HL-60 (cell line): ENCODE results near the gene TRIM29.

ENCODE experiments used
- DNase-seq, 2 experiments: peaks; one replicate each; pipeline ENCODE4 v3.0.0-alpha.2; 2010 to 2020; ENCODE audit warnings: low read depth in 1 of 2, low spot score in 1 of 2
- H3K27ac ChIP-seq: fragments of 250-450 bp; sonication (Bioruptor Pico); replicated peaks from 2 replicates; pipeline ENCODE4 v1.5.1; 2020; ENCODE audit warnings: mild to moderate bottlenecking, moderate library complexity
- H3K27me3 ChIP-seq: fragments of 250-450 bp; sonication (Bioruptor Pico); 2 replicates; pipeline ENCODE4 v1.5.1; 2021; ENCODE audit warnings: mild to moderate bottlenecking, moderate library complexity; ENCODE audit not compliant: insufficient read depth, poor library complexity, severe bottlenecking
- H3K4me3 ChIP-seq: replicated peaks from 2 replicates; pipeline ENCODE4 v1.5.1; 2011; ENCODE audit warnings: mild to moderate bottlenecking, control low read depth, low read length; ENCODE audit not compliant: insufficient read depth
- GABPA ChIP-seq: IDR thresholded peaks from 2 replicates; pipeline ENCODE4 v1.6.1; 2012; ENCODE audit warnings: low read depth
- POLR2AphosphoS5 ChIP-seq: IDR thresholded peaks from 2 replicates; pipeline ENCODE4 v1.6.1; 2012; ENCODE audit warnings: low read depth
- SPI1 ChIP-seq: IDR thresholded peaks from 2 replicates; pipeline ENCODE4 v1.6.1; 2012; ENCODE audit warnings: low read depth, mild to moderate bottlenecking, borderline replicate concordance
- long read RNA-seq: library from polyadenylated mRNA; unstranded; transcript quantifications from one replicate; pipeline ENCODE4 v2.0.0, GENCODE V29; 2020
- TF ChIP-seq, protein P1 (sequence below): IDR thresholded peaks from 2 replicates; pipeline ENCODE4 v1.6.1; 2012; ENCODE audit warnings: low read depth; ENCODE audit not compliant: insufficient replicate concordance
- TF ChIP-seq, protein P2 (sequence below): IDR thresholded peaks from one replicate; pipeline ENCODE4 v1.5.1; 2011; ENCODE audit warnings: low read length, control low read depth, inconsistent platforms; ENCODE audit not compliant: insufficient read depth

Gene TRIM29
- long read RNA-seq, partial matches to known transcripts = 0 of 1 reads
- long read RNA-seq, other reads (novel, unspliced or antisense) = 1 of 1 reads

GRCh38 chr11:120137611-120138521 lies at the start of gene TRIM29:
TRIM29 (minus strand) TSS chr11:120138113; CDS start chr11:120138031, 82 bp downstream.
- Histone ChIP-seq H3K27ac (no peak within 1 kb of the TSS), H3K4me3 (no peak within 1 kb of the TSS), H3K27me3 (peaks cover 2% of the 10 kb centered on the region)
- no peak for DNase-seq
- TF ChIP-seq POLR2AphosphoS5 = no peak
- TF ChIP-seq SPI1 = no peak
- TF ChIP-seq, protein P1, sequence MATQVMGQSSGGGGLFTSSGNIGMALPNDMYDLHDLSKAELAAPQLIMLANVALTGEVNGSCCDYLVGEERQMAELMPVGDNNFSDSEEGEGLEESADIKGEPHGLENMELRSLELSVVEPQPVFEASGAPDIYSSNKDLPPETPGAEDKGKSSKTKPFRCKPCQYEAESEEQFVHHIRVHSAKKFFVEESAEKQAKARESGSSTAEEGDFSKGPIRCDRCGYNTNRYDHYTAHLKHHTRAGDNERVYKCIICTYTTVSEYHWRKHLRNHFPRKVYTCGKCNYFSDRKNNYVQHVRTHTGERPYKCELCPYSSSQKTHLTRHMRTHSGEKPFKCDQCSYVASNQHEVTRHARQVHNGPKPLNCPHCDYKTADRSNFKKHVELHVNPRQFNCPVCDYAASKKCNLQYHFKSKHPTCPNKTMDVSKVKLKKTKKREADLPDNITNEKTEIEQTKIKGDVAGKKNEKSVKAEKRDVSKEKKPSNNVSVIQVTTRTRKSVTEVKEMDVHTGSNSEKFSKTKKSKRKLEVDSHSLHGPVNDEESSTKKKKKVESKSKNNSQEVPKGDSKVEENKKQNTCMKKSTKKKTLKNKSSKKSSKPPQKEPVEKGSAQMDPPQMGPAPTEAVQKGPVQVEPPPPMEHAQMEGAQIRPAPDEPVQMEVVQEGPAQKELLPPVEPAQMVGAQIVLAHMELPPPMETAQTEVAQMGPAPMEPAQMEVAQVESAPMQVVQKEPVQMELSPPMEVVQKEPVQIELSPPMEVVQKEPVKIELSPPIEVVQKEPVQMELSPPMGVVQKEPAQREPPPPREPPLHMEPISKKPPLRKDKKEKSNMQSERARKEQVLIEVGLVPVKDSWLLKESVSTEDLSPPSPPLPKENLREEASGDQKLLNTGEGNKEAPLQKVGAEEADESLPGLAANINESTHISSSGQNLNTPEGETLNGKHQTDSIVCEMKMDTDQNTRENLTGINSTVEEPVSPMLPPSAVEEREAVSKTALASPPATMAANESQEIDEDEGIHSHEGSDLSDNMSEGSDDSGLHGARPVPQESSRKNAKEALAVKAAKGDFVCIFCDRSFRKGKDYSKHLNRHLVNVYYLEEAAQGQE = no peak
- TF ChIP-seq GABPA = no peak
- TF ChIP-seq, protein P2, sequence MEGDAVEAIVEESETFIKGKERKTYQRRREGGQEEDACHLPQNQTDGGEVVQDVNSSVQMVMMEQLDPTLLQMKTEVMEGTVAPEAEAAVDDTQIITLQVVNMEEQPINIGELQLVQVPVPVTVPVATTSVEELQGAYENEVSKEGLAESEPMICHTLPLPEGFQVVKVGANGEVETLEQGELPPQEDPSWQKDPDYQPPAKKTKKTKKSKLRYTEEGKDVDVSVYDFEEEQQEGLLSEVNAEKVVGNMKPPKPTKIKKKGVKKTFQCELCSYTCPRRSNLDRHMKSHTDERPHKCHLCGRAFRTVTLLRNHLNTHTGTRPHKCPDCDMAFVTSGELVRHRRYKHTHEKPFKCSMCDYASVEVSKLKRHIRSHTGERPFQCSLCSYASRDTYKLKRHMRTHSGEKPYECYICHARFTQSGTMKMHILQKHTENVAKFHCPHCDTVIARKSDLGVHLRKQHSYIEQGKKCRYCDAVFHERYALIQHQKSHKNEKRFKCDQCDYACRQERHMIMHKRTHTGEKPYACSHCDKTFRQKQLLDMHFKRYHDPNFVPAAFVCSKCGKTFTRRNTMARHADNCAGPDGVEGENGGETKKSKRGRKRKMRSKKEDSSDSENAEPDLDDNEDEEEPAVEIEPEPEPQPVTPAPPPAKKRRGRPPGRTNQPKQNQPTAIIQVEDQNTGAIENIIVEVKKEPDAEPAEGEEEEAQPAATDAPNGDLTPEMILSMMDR = no peak

DNA sequence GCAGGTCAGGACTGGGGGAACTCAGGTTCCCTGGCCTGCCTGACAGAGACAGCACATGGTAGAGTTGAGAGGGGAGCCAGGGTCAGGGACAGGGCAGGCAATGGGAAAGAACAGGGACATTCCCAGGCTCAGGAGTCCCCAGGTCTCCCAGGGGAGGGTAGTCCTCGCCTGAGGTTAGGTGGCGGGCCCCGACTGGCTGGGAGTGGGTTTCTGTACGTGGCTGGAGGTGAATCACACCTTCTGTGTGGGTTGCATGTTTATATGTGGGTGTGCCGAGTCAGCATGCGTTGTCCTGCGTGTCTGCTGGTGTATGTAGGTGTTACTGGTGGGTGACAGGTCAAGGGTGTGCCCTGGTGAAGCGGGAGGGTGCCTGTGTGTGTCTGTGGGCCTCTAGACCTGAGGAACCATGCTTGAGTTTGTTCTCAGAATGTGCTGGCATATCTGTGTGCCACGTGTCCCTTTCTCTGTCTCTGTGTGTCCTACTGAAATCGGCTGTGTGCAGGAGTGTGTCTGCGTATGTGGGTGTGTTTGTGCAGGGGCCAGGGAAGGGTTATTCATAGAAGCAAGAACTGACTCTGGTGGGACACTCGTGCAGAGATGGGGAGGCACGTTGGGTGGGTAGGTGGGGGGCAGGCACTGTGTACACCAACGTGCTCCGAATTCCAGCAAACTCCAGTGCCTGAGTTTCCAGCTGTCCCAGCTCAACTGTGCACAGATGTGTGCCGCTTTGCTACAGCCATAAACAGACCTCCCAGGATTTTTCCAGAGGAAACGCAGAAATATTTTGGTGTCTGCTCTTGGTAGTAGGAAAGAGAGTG lies 49.1 kb upstream of the TRIM29 start:
- no peak for TF ChIP-seq SPI1
- TF ChIP-seq, protein P2 = no peak
- TF ChIP-seq GABPA = no peak
- no peak for TF ChIP-seq POLR2AphosphoS5
- TF ChIP-seq, protein P1 = no peak
- H3K27ac ChIP-seq = no peak overlapping the region
- no peak for DNase-seq
- no peak overlapping the region for H3K4me3 ChIP-seq
- no peaks in the 10 kb centered on the region for H3K27me3 ChIP-seq

DNA sequence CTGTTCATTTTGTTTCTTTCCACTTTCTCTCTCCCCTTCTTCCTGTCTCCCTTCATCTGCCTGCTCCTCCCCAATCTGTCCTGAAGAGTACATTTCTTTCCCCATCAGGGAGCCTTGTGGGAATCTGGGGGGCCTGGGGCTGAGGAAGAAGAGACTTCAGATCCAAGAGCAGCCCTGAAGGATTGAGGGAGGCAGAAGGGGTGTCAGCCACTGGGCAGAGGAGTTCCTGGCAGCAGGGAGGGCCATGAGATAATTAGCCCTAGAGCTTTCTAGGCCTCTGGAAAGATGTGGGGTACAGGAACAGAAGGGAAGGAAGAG lies 48.5 kb upstream of the TRIM29 start:
- Histone ChIP-seq H3K4me3 (no peak overlapping the region), H3K27me3 (no peaks in the 10 kb centered on the region), H3K27ac (no peak overlapping the region)
- TF ChIP-seq GABPA (no peak), POLR2AphosphoS5 (no peak)
- no peak for DNase-seq

DNA sequence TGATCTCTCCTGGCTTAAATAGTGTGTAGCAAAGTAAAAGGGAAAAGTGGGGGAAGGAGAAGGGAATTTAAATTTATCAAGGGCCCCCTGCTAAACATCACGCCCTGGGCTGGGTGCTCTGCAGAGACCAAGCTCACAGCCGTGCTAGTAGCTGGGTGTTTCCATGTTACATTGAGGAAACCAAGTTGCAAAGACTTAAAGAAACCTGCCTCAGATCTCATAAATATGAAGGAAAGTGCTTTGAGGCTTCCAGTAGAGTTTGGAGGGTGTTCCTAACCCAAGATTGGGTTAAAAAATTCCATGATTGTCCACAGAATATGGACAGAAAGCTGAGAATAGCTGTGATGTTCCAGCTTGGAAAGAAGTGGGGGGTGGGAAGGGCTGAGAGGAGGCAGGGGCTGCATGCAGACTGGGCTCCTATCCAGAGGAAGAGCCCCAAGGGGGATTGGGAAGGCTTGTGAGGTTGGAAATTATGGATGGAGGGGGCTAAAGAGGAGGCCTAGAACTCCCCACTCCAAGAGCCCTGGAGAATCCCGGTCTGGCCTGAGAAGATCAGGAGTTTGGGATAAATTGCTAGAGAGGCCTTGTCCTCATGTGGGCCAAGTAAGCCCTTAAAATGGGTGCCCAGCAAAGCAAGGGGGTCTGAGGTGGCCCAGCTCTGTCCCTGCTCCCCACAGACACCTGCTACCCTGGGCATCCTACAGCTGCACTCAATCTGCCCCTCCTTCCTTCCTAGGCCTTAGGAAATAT lies 48.0 kb upstream of the TRIM29 start:
- DNase-seq = no peak
- Histone ChIP-seq H3K4me3 (no peak overlapping the region), H3K27me3 (no peaks in the 10 kb centered on the region), H3K27ac (no peak overlapping the region)
- TF ChIP-seq, protein P1 = no peak
- TF ChIP-seq POLR2AphosphoS5 (no peak), GABPA (no peak), SPI1 (no peak)
- TF ChIP-seq, protein P2 = no peak
